ENCODE measurements around the gene TSNAX. TPM values are rescaled to one million over a fixed set of nuclear protein-coding genes. Genes with fewer than 3 reads are reported as not detected.
"Not testable (repeated sequence)": the region's sequence is repeated elsewhere in the genome, so short reads cannot be mapped to it uniquely, and the experiment has no call there.

The TSNAX gene
- polyA plus RNA-seq, 1 donor (not counting 4 experiments of a cell fraction or from before 2014, with no cell fraction given) = 32.6 TPM

DNA sequence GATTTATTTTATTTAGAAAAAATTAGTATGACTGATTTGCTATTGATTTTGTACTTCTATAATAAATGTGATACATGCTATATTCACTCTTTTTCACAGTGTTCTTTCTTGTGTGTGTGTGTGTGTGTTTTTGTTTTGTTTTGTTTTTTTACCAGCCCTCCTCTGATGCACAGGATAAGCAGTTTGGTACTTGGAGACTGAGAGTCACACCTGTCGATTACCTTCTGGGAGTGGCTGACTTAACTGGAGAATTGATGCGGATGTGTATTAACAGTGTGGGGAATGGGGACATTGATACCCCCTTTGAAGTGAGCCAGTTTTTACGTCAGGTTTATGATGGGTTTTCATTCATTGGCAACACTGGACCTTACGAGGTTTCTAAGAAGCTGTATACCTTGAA, 35.9 kb downstream of the TSNAX start:
- H3K36me3 ChIP-seq (ENCODE audit: control insufficient read depth in 2 of 2, extremely low read depth in 1 of 2, insufficient read depth in 2 of 2, low read length in 2 of 2) = peaks cover 0 to 4% of the 10 kb centered on the region in 2 experiments
- TF ChIP-seq, protein P1, sequence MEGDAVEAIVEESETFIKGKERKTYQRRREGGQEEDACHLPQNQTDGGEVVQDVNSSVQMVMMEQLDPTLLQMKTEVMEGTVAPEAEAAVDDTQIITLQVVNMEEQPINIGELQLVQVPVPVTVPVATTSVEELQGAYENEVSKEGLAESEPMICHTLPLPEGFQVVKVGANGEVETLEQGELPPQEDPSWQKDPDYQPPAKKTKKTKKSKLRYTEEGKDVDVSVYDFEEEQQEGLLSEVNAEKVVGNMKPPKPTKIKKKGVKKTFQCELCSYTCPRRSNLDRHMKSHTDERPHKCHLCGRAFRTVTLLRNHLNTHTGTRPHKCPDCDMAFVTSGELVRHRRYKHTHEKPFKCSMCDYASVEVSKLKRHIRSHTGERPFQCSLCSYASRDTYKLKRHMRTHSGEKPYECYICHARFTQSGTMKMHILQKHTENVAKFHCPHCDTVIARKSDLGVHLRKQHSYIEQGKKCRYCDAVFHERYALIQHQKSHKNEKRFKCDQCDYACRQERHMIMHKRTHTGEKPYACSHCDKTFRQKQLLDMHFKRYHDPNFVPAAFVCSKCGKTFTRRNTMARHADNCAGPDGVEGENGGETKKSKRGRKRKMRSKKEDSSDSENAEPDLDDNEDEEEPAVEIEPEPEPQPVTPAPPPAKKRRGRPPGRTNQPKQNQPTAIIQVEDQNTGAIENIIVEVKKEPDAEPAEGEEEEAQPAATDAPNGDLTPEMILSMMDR (optimal IDR thresholded peaks at IDR 0.05 in 1 of 3, IDR thresholded peaks at IDR 0.05 in 1 of 3, conservative IDR thresholded peaks at IDR 0.05 in 1 of 3; ENCODE audit: extremely low read depth in 1 of 3, insufficient read depth in 2 of 3, low read length in 3 of 3) = no peak
- TF ChIP-seq EZH2 (IDR thresholded peaks at IDR 0.05; ENCODE audit: low read length) = no peak
- no peaks in the 10 kb centered on the region for H3K79me2 ChIP-seq (ENCODE audit: control insufficient read depth, insufficient read depth, low read length)
- DNase-seq (ENCODE audit: low read depth, low spot score) (no peak), FAIRE-seq (no peak)
- no peaks in the 10 kb centered on the region for H4K20me1 ChIP-seq (ENCODE audit: control insufficient read depth, extremely low read depth, insufficient read depth, low read length)
- dilution Hi-C loops (cut with MboI; ENCODE audit: extremely low pct_ligation_motif_present, low sequenced_read_pairs) = no loop called here
- no peak overlapping the region for H2AFZ ChIP-seq (ENCODE audit: control insufficient read depth, low read length)
- no peaks in the 10 kb centered on the region for H3K9me1 ChIP-seq (ENCODE audit: control insufficient read depth, extremely low read depth, insufficient read depth, low read length)
- H3K9me3 ChIP-seq (ENCODE audit: control insufficient read depth, low read depth, low read length) = no peaks in the 10 kb centered on the region
- no peak overlapping the region for H3K4me3 ChIP-seq (ENCODE audit: control insufficient read depth in 2 of 3, extremely low read depth in 1 of 3, insufficient read depth in 2 of 3, low read depth in 1 of 3, low read length in 3 of 3)
- H3K27ac ChIP-seq (ENCODE audit: control insufficient read depth, insufficient read depth, low read length) = no peak overlapping the region
- no peaks in the 10 kb centered on the region for H3K4me1 ChIP-seq (ENCODE audit: control insufficient read depth, extremely low read depth, insufficient read depth, low read length)
- no peak overlapping the region for H3K9ac ChIP-seq (ENCODE audit: control insufficient read depth, extremely low read depth, insufficient read depth, low read length)
- H3K4me2 ChIP-seq (ENCODE audit: control insufficient read depth, extremely low read depth, insufficient read depth, low read depth, low read length) = no peak overlapping the region
- H3K27me3 ChIP-seq (ENCODE audit: control insufficient read depth, extremely low read depth, insufficient read depth, low read length) = no peaks in the 10 kb centered on the region

GRCh38 chr1:231566496-231566895, 38.0 kb downstream of the TSNAX start:
- H3K36me3 ChIP-seq (ENCODE audit: control insufficient read depth in 2 of 2, extremely low read depth in 1 of 2, insufficient read depth in 2 of 2, low read length in 2 of 2) = peaks cover 0 to 4% of the 10 kb centered on the region in 2 experiments
- no peaks in the 10 kb centered on the region for H3K27me3 ChIP-seq (ENCODE audit: control insufficient read depth, extremely low read depth, insufficient read depth, low read length)
- H3K27ac ChIP-seq (ENCODE audit: control insufficient read depth, insufficient read depth, low read length) = no peak overlapping the region
- TF ChIP-seq, protein P1 (optimal IDR thresholded peaks at IDR 0.05 in 1 of 3, IDR thresholded peaks at IDR 0.05 in 1 of 3, conservative IDR thresholded peaks at IDR 0.05 in 1 of 3; ENCODE audit: extremely low read depth in 1 of 3, insufficient read depth in 2 of 3, low read length in 3 of 3) = no peak
- no peak for TF ChIP-seq EZH2 (IDR thresholded peaks at IDR 0.05; ENCODE audit: low read length)
- dilution Hi-C loops (cut with MboI; ENCODE audit: extremely low pct_ligation_motif_present, low sequenced_read_pairs) = no loop called here
- H3K9me1 ChIP-seq (ENCODE audit: control insufficient read depth, extremely low read depth, insufficient read depth, low read length) = no peaks in the 10 kb centered on the region
- no peaks in the 10 kb centered on the region for H3K79me2 ChIP-seq (ENCODE audit: control insufficient read depth, insufficient read depth, low read length)
- H3K9ac ChIP-seq (ENCODE audit: control insufficient read depth, extremely low read depth, insufficient read depth, low read length) = no peak overlapping the region
- no peak for FAIRE-seq
- H3K9me3 ChIP-seq (ENCODE audit: control insufficient read depth, low read depth, low read length) = no peaks in the 10 kb centered on the region
- no peaks in the 10 kb centered on the region for H4K20me1 ChIP-seq (ENCODE audit: control insufficient read depth, extremely low read depth, insufficient read depth, low read length)
- no peak overlapping the region for H2AFZ ChIP-seq (ENCODE audit: control insufficient read depth, low read length)
- no peak overlapping the region for H3K4me3 ChIP-seq (ENCODE audit: control insufficient read depth in 2 of 3, extremely low read depth in 1 of 3, insufficient read depth in 2 of 3, low read depth in 1 of 3, low read length in 3 of 3)
- no peak overlapping the region for H3K4me2 ChIP-seq (ENCODE audit: control insufficient read depth, extremely low read depth, insufficient read depth, low read depth, low read length)
- no peak for DNase-seq (ENCODE audit: low read depth, low spot score)
- no peaks in the 10 kb centered on the region for H3K4me1 ChIP-seq (ENCODE audit: control insufficient read depth, extremely low read depth, insufficient read depth, low read length)

DNA sequence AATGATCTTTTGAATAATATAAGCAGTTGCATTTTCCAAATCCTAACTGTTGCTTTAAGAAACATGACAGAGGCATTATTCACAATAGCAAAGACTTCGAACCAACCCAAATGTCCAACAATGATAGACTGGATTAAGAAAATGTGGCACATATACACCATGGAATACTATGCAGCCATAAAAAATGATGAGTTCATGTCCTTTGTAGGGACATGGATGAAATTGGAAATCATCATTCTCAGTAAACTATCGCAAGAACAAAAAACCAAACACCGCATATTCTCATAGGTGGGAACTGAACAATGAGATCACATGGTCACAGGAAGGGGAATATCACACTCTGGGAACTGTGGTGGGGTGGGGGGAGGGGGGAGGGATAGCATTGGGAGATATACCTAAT, 41.8 kb downstream of the TSNAX start:
- H3K36me3 ChIP-seq (ENCODE audit: control insufficient read depth in 2 of 2, extremely low read depth in 1 of 2, insufficient read depth in 2 of 2, low read length in 2 of 2); FAIRE-seq; H4K20me1 ChIP-seq (ENCODE audit: control insufficient read depth, extremely low read depth, insufficient read depth, low read length); H3K27me3 ChIP-seq (ENCODE audit: control insufficient read depth, extremely low read depth, insufficient read depth, low read length); H3K4me3 ChIP-seq (ENCODE audit: control insufficient read depth in 2 of 3, extremely low read depth in 1 of 3, insufficient read depth in 2 of 3, low read depth in 1 of 3, low read length in 3 of 3); H3K79me2 ChIP-seq (ENCODE audit: control insufficient read depth, insufficient read depth, low read length); H3K4me1 ChIP-seq (ENCODE audit: control insufficient read depth, extremely low read depth, insufficient read depth, low read length); H2AFZ ChIP-seq (ENCODE audit: control insufficient read depth, low read length); H3K4me2 ChIP-seq (ENCODE audit: control insufficient read depth, extremely low read depth, insufficient read depth, low read depth, low read length); H3K9me3 ChIP-seq (ENCODE audit: control insufficient read depth, low read depth, low read length); H3K9ac ChIP-seq (ENCODE audit: control insufficient read depth, extremely low read depth, insufficient read depth, low read length); DNase-seq (ENCODE audit: low read depth, low spot score); H3K27ac ChIP-seq (ENCODE audit: control insufficient read depth, insufficient read depth, low read length); H3K9me1 ChIP-seq (ENCODE audit: control insufficient read depth, extremely low read depth, insufficient read depth, low read length); dilution Hi-C loops (cut with MboI; ENCODE audit: extremely low pct_ligation_motif_present, low sequenced_read_pairs): not testable (repeated sequence)
